BJ (cell line): ENCODE measurements around the gene KCNJ4. TPM values are rescaled to one million over a fixed set of nuclear protein-coding genes. Genes with fewer than 3 reads are reported as not detected.
"Not testable (repeated sequence)": the region's sequence is repeated elsewhere in the genome, so short reads cannot be mapped to it uniquely, and the experiment has no call there.

ENCODE experiments used
- CTCF ChIA-PET: fragments of 350-600 bp; formaldehyde crosslinking; extraction: SDS; loops from one replicate; lab custom pipeline; 2021; ENCODE audit warnings: antibody characterized with exemption, inconsistent platforms; lab: Yijun Ruan, JAX
- POLR2A ChIA-PET: fragments of 300-600 bp; sonication (Branson Sonifier 250); formaldehyde crosslinking; extraction: SDS; loops from one replicate; lab custom pipeline; 2021; ENCODE audit warnings: antibody characterized with exemption; lab: Charles Lee
- DNase-seq: peaks from one replicate; pipeline ENCODE4 v3.0.0-alpha.2; 2011; ENCODE audit warnings: low read depth
- H3K27me3 ChIP-seq: 2 replicates; pipeline ENCODE4 v1.6.0; 2011; ENCODE audit warnings: low read length; ENCODE audit not compliant: control insufficient read depth, insufficient read depth
- H3K36me3 ChIP-seq: 2 replicates; pipeline ENCODE4 v1.5.1; 2011; ENCODE audit warnings: low read length; ENCODE audit not compliant: control insufficient read depth, insufficient read depth
- H3K4me3 ChIP-seq: 2 replicates; pipeline ENCODE4 v1.5.1; 2011; ENCODE audit warnings: low read depth, mild to moderate bottlenecking, control low read depth, low read length
- polyA plus RNA-seq: library from polyadenylated mRNA; depleted of rRNA; stranded (reverse); fragments of >200 nt; gene quantifications from 2 replicates; pipeline ENCODE4 v1.2.3, GENCODE V29; 2011; rRNA removed
- TF ChIP-seq, protein P1 (sequence below): IDR thresholded peaks from 2 replicates; pipeline ENCODE4 v1.5.1; 2011; ENCODE audit warnings: low read depth, mild to moderate bottlenecking, control low read depth, inconsistent platforms, low read length, moderate library complexity; ENCODE audit not compliant: insufficient read depth

Gene KCNJ4
- polyA plus RNA-seq, 1 experiment = not detected

DNA sequence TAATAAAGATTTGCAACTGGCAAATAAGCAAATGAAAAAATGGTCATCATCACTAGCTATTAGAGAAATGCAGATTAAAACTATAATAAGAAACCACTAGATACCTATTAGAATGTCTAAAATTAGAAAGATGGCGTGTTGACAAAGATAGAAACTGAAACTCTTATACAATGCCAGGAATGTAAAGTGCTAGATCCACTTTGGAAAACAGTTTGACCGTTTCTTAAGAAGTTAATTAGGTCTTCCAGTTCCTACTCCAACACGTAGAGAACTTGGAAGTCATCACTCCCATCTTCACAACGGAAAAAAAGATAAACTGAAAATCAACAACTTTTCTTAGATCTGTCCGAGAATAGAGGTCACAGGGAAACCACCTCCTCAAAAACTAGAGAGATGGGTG, 68.1 kb downstream of the KCNJ4 start:
- H3K27me3 ChIP-seq, H3K36me3 ChIP-seq, POLR2A ChIA-PET, CTCF ChIA-PET, DNase-seq, H3K4me3 ChIP-seq: not testable (repeated sequence)

DNA sequence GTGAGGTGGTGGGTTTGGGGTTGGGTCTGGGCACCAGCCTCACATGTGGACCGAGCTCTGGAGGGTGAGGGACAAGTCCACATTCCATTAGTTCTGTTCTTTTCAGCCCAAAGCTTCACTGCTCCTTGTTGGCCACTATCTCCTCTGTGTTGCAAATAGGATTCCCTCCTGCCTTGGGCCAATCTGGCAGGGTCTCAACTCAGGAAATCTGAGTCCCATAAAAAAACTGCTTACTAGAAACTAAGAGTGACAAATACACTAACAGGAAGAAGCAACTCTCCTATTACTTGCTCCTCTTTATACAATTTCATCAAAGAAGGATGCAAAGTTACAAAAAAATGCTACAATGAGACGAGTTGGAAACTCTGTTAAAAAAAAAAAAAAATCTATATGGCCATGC, 71.6 kb downstream of the KCNJ4 start:
- Histone ChIP-seq H3K27me3 (no peaks in the 10 kb centered on the region), H3K4me3 (no peak overlapping the region), H3K36me3 (no peaks in the 10 kb centered on the region)
- TF ChIP-seq, protein P1, sequence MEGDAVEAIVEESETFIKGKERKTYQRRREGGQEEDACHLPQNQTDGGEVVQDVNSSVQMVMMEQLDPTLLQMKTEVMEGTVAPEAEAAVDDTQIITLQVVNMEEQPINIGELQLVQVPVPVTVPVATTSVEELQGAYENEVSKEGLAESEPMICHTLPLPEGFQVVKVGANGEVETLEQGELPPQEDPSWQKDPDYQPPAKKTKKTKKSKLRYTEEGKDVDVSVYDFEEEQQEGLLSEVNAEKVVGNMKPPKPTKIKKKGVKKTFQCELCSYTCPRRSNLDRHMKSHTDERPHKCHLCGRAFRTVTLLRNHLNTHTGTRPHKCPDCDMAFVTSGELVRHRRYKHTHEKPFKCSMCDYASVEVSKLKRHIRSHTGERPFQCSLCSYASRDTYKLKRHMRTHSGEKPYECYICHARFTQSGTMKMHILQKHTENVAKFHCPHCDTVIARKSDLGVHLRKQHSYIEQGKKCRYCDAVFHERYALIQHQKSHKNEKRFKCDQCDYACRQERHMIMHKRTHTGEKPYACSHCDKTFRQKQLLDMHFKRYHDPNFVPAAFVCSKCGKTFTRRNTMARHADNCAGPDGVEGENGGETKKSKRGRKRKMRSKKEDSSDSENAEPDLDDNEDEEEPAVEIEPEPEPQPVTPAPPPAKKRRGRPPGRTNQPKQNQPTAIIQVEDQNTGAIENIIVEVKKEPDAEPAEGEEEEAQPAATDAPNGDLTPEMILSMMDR = no peak
- peak; percentile 26 for DNase-seq
- ChIA-PET POLR2A (no interaction called here), CTCF (no interaction called here)

- POLR2A ChIA-PET, DNase-seq: not testable (repeated sequence)
Measured at GRCh38 chr22:38381371-38381770, 73.6 kb downstream of the KCNJ4 start.

More at GRCh38 chr22:38381371-38381770, 73.6 kb downstream of the KCNJ4 start:
- CTCF ChIA-PET, H3K27me3 ChIP-seq, H3K4me3 ChIP-seq, H3K36me3 ChIP-seq: not testable (repeated sequence)

Other genes starting within 250 kb of the KCNJ4 start
- 26.5 and 75.5 TPM in 2 replicates for gene TMEM184B, start 182.2 kb downstream of the KCNJ4 start, polyA plus RNA-seq
- gene CSNK1E, start 137.8 kb downstream of the KCNJ4 start, polyA plus RNA-seq = 120 and 183 TPM in 2 replicates
- 150 and 222 TPM in 2 replicates for gene KDELR3, start 12.9 kb upstream of the KCNJ4 start, polyA plus RNA-seq
- 318 and 360 TPM in 2 replicates for gene DDX17, start 51.1 kb upstream of the KCNJ4 start, polyA plus RNA-seq
- 0.37 and 0.97 TPM in 2 replicates for gene DMC1, start 115.0 kb upstream of the KCNJ4 start, polyA plus RNA-seq
- gene FAM227A, start 201.2 kb upstream of the KCNJ4 start, polyA plus RNA-seq = 0.69 and 1.0 TPM in 2 replicates
- 38.1 and 43.2 TPM in 2 replicates for gene CBY1, start 201.4 kb upstream of the KCNJ4 start, polyA plus RNA-seq
- 29.6 and 53.3 TPM in 2 replicates for gene TOMM22, start 226.8 kb upstream of the KCNJ4 start, polyA plus RNA-seq
- 40.9 and 43.6 TPM in 2 replicates for gene JOSD1, start 245.7 kb upstream of the KCNJ4 start, polyA plus RNA-seq